Suprapubic skin (tissue), 4 donors: ENCODE data around the gene CEP70. TPM values are rescaled to one million over a fixed set of nuclear protein-coding genes. Genes with fewer than 3 reads are reported as not detected.
A peak's percentile ranks its signal among the peaks of the same experiment; 100 is the strongest.

Experiments used
- DNase-seq, 2 donors: peaks; one replicate each; pipeline ENCODE4 v3.0.0-alpha.2; 2019; ENCODE audit warnings: low spot score in 2 of 2
- H3K27ac ChIP-seq: fragments of 200-600 bp; sonication (generic); one replicate; pipeline ENCODE4 v1.5.1; 2019
- H3K27me3 ChIP-seq: fragments of 200-600 bp; sonication (generic); one replicate; pipeline ENCODE4 v1.5.1; 2019
- H3K36me3 ChIP-seq: fragments of 200-600 bp; sonication (generic); one replicate; pipeline ENCODE4 v1.5.1; 2019
- H3K4me1 ChIP-seq: fragments of 200-600 bp; sonication (generic); one replicate; pipeline ENCODE4 v1.5.1; 2019
- H3K4me3 ChIP-seq: fragments of 200-600 bp; sonication (generic); one replicate; pipeline ENCODE4 v1.5.1; 2019; ENCODE audit warnings: mild to moderate bottlenecking
- H3K9me3 ChIP-seq: fragments of 200-600 bp; sonication (generic); one replicate; pipeline ENCODE4 v1.5.1; 2019
- CTCF ChIP-seq, 2 donors: fragments of 200-600 bp in 1 of 2; fragments of 450-650 bp in 1 of 2; sonication (generic) in 1 of 2; IDR thresholded peaks; one replicate each; pipeline ENCODE4 v1.5.1; 2016 to 2019; ENCODE audit warnings: antibody characterized with exemption in 2 of 2, mild to moderate bottlenecking in 1 of 2, moderate library complexity in 1 of 2
- EP300 ChIP-seq: sonication (generic); formaldehyde crosslinking; IDR thresholded peaks from one replicate; pipeline ENCODE4 v1.6.1; 2017; ENCODE audit warnings: antibody characterized with exemption
- POLR2A ChIP-seq, 2 donors: fragments of 450-650 bp; IDR thresholded peaks; one replicate each; pipeline ENCODE4 v1.6.1; 2017; ENCODE audit warnings: antibody characterized with exemption in 2 of 2, mild to moderate bottlenecking in 2 of 2, moderate library complexity in 2 of 2
- POLR2AphosphoS5 ChIP-seq, 3 donors: sonication (generic); formaldehyde crosslinking; IDR thresholded peaks; one replicate each; pipeline ENCODE4 v1.6.1; 2017; ENCODE audit warnings: antibody characterized with exemption in 3 of 3
- WGBS: methylation state at CpG from one replicate; pipeline ENCODE4 v1.1.5; 2018; 5-methylcytosine and 5-hydroxymethylcytosine counted together
- total RNA-seq, 4 donors: library from RNA; depleted of rRNA; stranded (reverse); fragments of >200 nt; gene quantifications; one replicate each; pipeline ENCODE4 v1.1.0, GENCODE V29; 2016

The CEP70 gene
- total RNA-seq, 4 donors from 2014 or later: 6.3 to 15.7 (median 7.2) TPM

DNA sequence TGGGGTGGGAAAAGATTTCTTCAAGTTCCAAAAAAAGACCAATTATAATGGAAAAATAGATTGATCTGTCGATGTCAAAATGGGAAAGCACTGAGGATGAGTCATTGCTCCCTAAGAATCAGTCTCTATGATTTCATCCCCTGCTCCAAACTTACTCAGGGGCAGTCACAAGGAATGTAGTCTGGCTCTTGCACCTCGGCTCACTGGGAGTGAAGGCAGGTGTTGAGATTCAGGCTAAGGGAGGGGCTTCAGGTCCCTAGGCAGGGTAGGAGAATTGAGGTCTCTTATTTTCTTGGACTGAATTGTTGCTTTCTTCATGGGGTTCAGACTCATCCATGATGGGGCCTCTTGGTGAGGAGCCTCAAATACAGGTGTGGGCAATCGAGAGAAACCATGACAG is 145.4 kb downstream of the CEP70 start:
- no peaks in the 10 kb centered on the region for H3K27me3 ChIP-seq
- TF ChIP-seq EP300: no peak
- TF ChIP-seq POLR2A (IDR thresholded peaks at IDR 0.05): no peak
- TF ChIP-seq POLR2AphosphoS5 (IDR thresholded peaks at IDR 0.05): no peak
- no peak for TF ChIP-seq CTCF (IDR thresholded peaks at IDR 0.05)
- no peak overlapping the region for H3K4me3 ChIP-seq
- H3K9me3 ChIP-seq: no peaks in the 10 kb centered on the region
- H3K27ac ChIP-seq: no peak overlapping the region
- peaks cover 3% of the 10 kb centered on the region for H3K4me1 ChIP-seq
- peak in 1 of 2 donors; percentile 5 for DNase-seq
- H3K36me3 ChIP-seq: no peaks in the 10 kb centered on the region
- WGBS: 82% methylated on average over 3 of the region's 3 CpGs

- no peaks in the 10 kb centered on the region for H3K27me3 ChIP-seq
- no peaks in the 10 kb centered on the region for H3K9me3 ChIP-seq
- no peak overlapping the region for H3K27ac ChIP-seq
- DNase-seq: no peak
- H3K36me3 ChIP-seq: no peaks in the 10 kb centered on the region
- H3K4me3 ChIP-seq: no peak overlapping the region
- no peaks in the 10 kb centered on the region for H3K4me1 ChIP-seq
- WGBS: 94% methylated on average over 4 of the region's 4 CpGs
- TF ChIP-seq CTCF (IDR thresholded peaks at IDR 0.05) (no peak), POLR2A (IDR thresholded peaks at IDR 0.05) (no peak), POLR2AphosphoS5 (IDR thresholded peaks at IDR 0.05) (no peak), EP300 (no peak)
Measured at GRCh38 chr3:138445654-138446053, 148.4 kb downstream of the CEP70 start.

GRCh38 chr3:138445236-138445635 is 148.8 kb downstream of the CEP70 start:
- no peak overlapping the region for H3K27ac ChIP-seq
- TF ChIP-seq POLR2A (IDR thresholded peaks at IDR 0.05) (no peak), POLR2AphosphoS5 (IDR thresholded peaks at IDR 0.05) (no peak), CTCF (IDR thresholded peaks at IDR 0.05) (no peak), EP300 (no peak)
- no peak for DNase-seq
- no peaks in the 10 kb centered on the region for H3K27me3 ChIP-seq
- H3K36me3 ChIP-seq: no peaks in the 10 kb centered on the region
- no peaks in the 10 kb centered on the region for H3K4me1 ChIP-seq
- H3K9me3 ChIP-seq: no peaks in the 10 kb centered on the region
- 90% methylated on average over 7 of the region's 7 CpGs for WGBS
- H3K4me3 ChIP-seq: no peak overlapping the region

Other genes starting within 250 kb of the CEP70 start
- gene MRAS, start 245.7 kb downstream of the CEP70 start, total RNA-seq: 10 to 100 TPM; 10.1 to 39.8 (median 20.1) TPM
- gene ESYT3, start 159.6 kb downstream of the CEP70 start, total RNA-seq: 10 to 100 TPM; 28.9 to 39.0 (median 33.5) TPM
- gene FAIM, start 14.5 kb upstream of the CEP70 start, total RNA-seq: 10 to 100 TPM in 1 of 4 donors, 1 to 10 TPM in 3; 4.3 to 10.4 (median 6.4) TPM
- 10 to 100 TPM; 47.4 to 66.9 (median 53.2) TPM for gene PIK3CB, start 240.7 kb upstream of the CEP70 start, total RNA-seq